K562 (cell line): Measurements from ENCODE around the gene ARHGAP26. TPM values are rescaled to one million over a fixed set of nuclear protein-coding genes. Genes with fewer than 3 reads are reported as not detected.

ENCODE experiments used
- ATAC-seq: fragments of 200-7000 bp; cut with Tn5 transposase; 3 replicates; pipeline ENCODE4 v1.9.1; 2020; ENCODE audit warnings: moderate library complexity
- BruUV-seq: library from RNA; stranded (reverse); fragments of 400-500 nt; replicated peaks from 2 replicates; lab custom pipeline; 2021; lab: Mats Ljungman, UMichigan
- CTCF ChIA-PET: fragments of 300-600 bp; formaldehyde crosslinking; extraction: SDS; loops from one replicate; lab custom pipeline; 2021; ENCODE audit warnings: low intra/inter-chr PET ratio; lab: Yijun Ruan, JAX
- POLR2A ChIA-PET: fragments of 300-600, 350-650 bp; sonication (Branson Sonifier 250); formaldehyde crosslinking; extraction: SDS; loops from one replicate; lab custom pipeline; 2021; ENCODE audit warnings: antibody characterized with exemption, inconsistent platforms; lab: Yijun Ruan, JAX
- DNase-seq, 4 experiments: peaks; one replicate each; pipeline versions ENCODE4 v3.0.0 to v3.0.0-alpha.2; 2011 to 2018; ENCODE audit warnings: low spot score in 3 of 4, mixed read lengths in 3 of 4; ENCODE audit errors: extremely low read depth in 1 of 4
- FAIRE-seq: peaks from 2 replicates; lab custom pipeline; 2011; peaks lifted over from hg19 to GRCh38; lab: Jason Lieb, UNC
- H2AFZ ChIP-seq: 2 replicates; pipeline ENCODE4 v1.6.0; 2011; ENCODE audit warnings: low read depth, low read length, control low read depth, inconsistent platforms
- H3K27ac ChIP-seq: fragments of 200-600 bp; 3 replicates; pipeline ENCODE4 v1.8.0; 2011; ENCODE audit warnings: low read depth, mild to moderate bottlenecking, control low read depth, inconsistent platforms, low read length, moderate library complexity, mixed read lengths; ENCODE audit errors: extremely low read depth
- H3K27me3 ChIP-seq, 2 experiments: fragments of 300-600 bp in 1 of 2; 2 replicates in 1 of 2; 3 replicates in 1 of 2; pipeline versions ENCODE4 v1.6.0 to v1.8.0; 2011; ENCODE audit warnings: inconsistent platforms in 2 of 2, low read length in 2 of 2, mild to moderate bottlenecking in 1 of 2, mixed read lengths in 1 of 2, moderate library complexity in 1 of 2; ENCODE audit not compliant: control insufficient read depth in 2 of 2, insufficient read depth in 2 of 2
- H3K36me3 ChIP-seq: fragments of 300-600 bp; 3 replicates; pipeline ENCODE4 v1.8.0; 2011; ENCODE audit warnings: mild to moderate bottlenecking, low read length, inconsistent platforms; ENCODE audit not compliant: control insufficient read depth, insufficient read depth
- H3K4me1 ChIP-seq, 2 experiments: fragments of 200-600 bp in 1 of 2; replicated peaks in 1 of 2; 2 replicates in 1 of 2; 3 replicates in 1 of 2; pipeline versions ENCODE4 v1.5.1 to v1.8.0; 2011; ENCODE audit warnings: inconsistent platforms in 2 of 2, low read length in 2 of 2, mild to moderate bottlenecking in 1 of 2, mixed read lengths in 1 of 2, moderate library complexity in 1 of 2; ENCODE audit not compliant: control insufficient read depth in 2 of 2, insufficient read depth in 2 of 2
- H3K4me2 ChIP-seq: 2 replicates; pipeline ENCODE4 v1.6.1; 2011; ENCODE audit warnings: low read length, control low read depth, inconsistent platforms, mixed read lengths; ENCODE audit not compliant: insufficient read depth
- H3K4me3 ChIP-seq: fragments of 200-600 bp; sonication (generic), shearing (Covaris generic); 2 replicates; pipeline ENCODE4 v1.5.1; 2016; ENCODE audit warnings: control low read depth, inconsistent platforms
- H3K79me2 ChIP-seq: fragments of 200-600 bp; 3 replicates; pipeline ENCODE4 v1.8.0; 2011; ENCODE audit warnings: low read length, inconsistent platforms; ENCODE audit not compliant: control insufficient read depth, insufficient read depth
- H3K9ac ChIP-seq, 2 experiments: 2 replicates each; pipeline versions ENCODE4 v1.6.0 to v1.6.1; 2011; ENCODE audit warnings: low read depth in 2 of 2, low read length in 2 of 2, control low read depth in 1 of 2, inconsistent platforms in 1 of 2, mild to moderate bottlenecking in 1 of 2, mixed read lengths in 1 of 2; ENCODE audit not compliant: insufficient read depth in 1 of 2
- H3K9me1 ChIP-seq: one replicate; pipeline ENCODE4 v1.6.0; 2011; ENCODE audit warnings: inconsistent platforms, mild to moderate bottlenecking, low read length, moderate library complexity; ENCODE audit not compliant: control insufficient read depth, insufficient read depth
- H3K9me3 ChIP-seq: replicated peaks from 2 replicates; pipeline ENCODE4 v1.5.1; 2011; ENCODE audit warnings: low read depth, low read length, inconsistent platforms; ENCODE audit not compliant: control insufficient read depth, insufficient read depth
- H4K20me1 ChIP-seq: replicated peaks from 2 replicates; pipeline ENCODE4 v1.6.1; 2011; ENCODE audit warnings: low read length, inconsistent platforms, mixed read lengths; ENCODE audit not compliant: control insufficient read depth, insufficient read depth
- CBX1 ChIP-seq: sonication (generic); IDR thresholded peaks from 2 replicates; pipeline ENCODE4 v1.6.1; 2016; ENCODE audit warnings: antibody characterized with exemption, low read depth, mild to moderate bottlenecking
- FOXK2 ChIP-seq, 2 experiments: fragments of 450-650 bp; IDR thresholded peaks in 1 of 2; conservative IDR thresholded peaks in 1 of 2; 2 replicates each; pipeline ENCODE4 v1.6.1; 2016; ENCODE audit warnings: low read depth in 2 of 2, mild to moderate bottlenecking in 1 of 2
- WGBS: fragments of 100-300 bp; shearing (Covaris generic); methylation state at CpG from one replicate; pipeline ENCODE4 v1.1.6; 2016; ENCODE audit warnings: low coverage, mixed read lengths; ENCODE audit not compliant: insufficient coverage; ENCODE audit errors: missing lambda C conversion rate; 5-methylcytosine and 5-hydroxymethylcytosine counted together
- in situ Hi-C: fragments of 300-500 bp; cut with MboI; formaldehyde crosslinking; loops from 4 replicates; pipeline ENCODE4 v1.15.0; 2018; ENCODE audit warnings: inconsistent platforms, mixed read lengths
- intact Hi-C: fragments of 100-400 bp; cut with micrococcal nuclease; formaldehyde crosslinking; loops from 2 replicates; pipeline ENCODE4 v1.14.2; 2022
- polyA plus RNA-seq, 8 experiments: library from polyadenylated mRNA; depleted of rRNA in 4 of 8; stranded (reverse) in 5 of 8; unstranded in 3 of 8; fragments of >200 nt; fragmentation: Nextera tagmentation in 2 of 8; fragmentation: Illumina TruSeq in 1 of 8; extraction: Ambion mirVana in 2 of 8; extraction: Trizol in 1 of 8; gene quantifications; 2 replicates each; pipeline versions ENCODE4 v1.2.1 to v1.2.3, GENCODE V29; 2011 to 2014; ENCODE audit warnings: inconsistent platforms in 1 of 8, missing spikeins in 1 of 8
- total RNA-seq, 7 experiments: library from RNA; depleted of rRNA in 6 of 7; stranded (reverse); fragments of >200 nt in 6 of 7; fragmentation: Illumina TruSeq in 2 of 7; extraction: Trizol in 2 of 7; gene quantifications; 2 replicates each; pipeline versions ENCODE4 v1.2.1 to v1.2.3, GENCODE V29; 2011 to 2021; ENCODE audit warnings: low replicate concordance in 1 of 7
- TF ChIP-seq, protein P1 (sequence below): fragments of 250-450 bp; sonication (Bioruptor Pico); IDR thresholded peaks from 2 replicates; pipeline ENCODE4 v1.8.0; 2021; ENCODE audit warnings: borderline replicate concordance, mild to moderate bottlenecking, moderate library complexity; ENCODE audit not compliant: poor library complexity, severe bottlenecking

ARHGAP26 gene
- total and polyA plus RNA-seq, 9 of the 15 experiments (the other 6 are each of a cell fraction or from before 2014, with no cell fraction given) = 0.13 to 1.1 (median 0.55) TPM

DNA sequence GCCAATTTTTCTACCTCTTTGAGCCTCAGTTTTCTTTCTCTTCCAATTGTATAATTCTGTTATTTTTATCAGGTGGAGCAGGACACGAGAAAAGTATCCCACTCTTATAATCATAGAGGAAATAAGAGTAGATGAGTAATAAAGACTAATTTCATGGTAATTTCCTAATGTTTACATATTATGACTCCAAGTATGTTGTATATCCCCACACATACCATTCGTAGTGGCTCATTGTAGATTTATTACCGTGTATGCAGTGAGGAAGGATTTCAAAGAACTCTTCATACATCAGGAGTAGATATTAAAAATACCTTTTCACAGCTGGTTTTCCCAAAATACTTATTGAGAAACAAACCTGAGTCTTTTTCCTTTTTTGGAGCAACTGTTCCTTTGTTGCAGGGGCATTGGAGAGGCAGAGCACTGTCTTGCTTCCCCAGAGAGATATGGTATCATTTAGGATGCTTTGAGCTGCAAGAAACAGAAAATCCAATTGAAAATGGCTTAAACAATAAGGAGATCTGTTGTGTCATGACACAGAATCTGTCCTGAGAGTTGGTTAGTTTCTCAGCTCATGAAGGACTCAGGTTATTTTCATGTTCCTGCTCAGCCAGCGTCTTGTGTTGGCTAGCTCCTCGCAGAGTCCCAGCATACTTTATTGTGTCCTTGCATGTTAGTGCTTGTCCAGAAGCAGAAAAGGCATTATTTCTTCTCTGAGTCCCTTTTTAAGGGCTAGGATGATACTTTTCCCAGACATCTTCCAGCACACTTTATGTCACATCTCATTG lies 291.2 kb downstream of the ARHGAP26 start:
- DNase-seq (no peak), ATAC-seq (no peak), FAIRE-seq (no peak)
- in situ Hi-C loops = no loop called here
- ChIA-PET POLR2A (interaction anchor here (0.7 to 1.5 kb wide), 2 partner anchors 8 to 180 kb away, joined by 3 to 4 read pairs; no protein-coding TSS in a partner anchor), CTCF (no interaction called here)
- no TSS peak for BruUV-seq
- intact Hi-C loops = no loop called here
- 1% methylated on average over 5 of the region's 5 CpGs for WGBS
- no peaks in the 10 kb centered on the region for H4K20me1 ChIP-seq
- H2AFZ ChIP-seq = no peak overlapping the region
- no peaks in the 10 kb centered on the region for H3K36me3 ChIP-seq
- H3K4me3 ChIP-seq = no peak overlapping the region
- H3K4me2 ChIP-seq = no peak overlapping the region
- no peaks in the 10 kb centered on the region for H3K79me2 ChIP-seq
- H3K9me1 ChIP-seq = no peaks in the 10 kb centered on the region
- TF ChIP-seq CBX1 = no peak
- TF ChIP-seq, protein P1, sequence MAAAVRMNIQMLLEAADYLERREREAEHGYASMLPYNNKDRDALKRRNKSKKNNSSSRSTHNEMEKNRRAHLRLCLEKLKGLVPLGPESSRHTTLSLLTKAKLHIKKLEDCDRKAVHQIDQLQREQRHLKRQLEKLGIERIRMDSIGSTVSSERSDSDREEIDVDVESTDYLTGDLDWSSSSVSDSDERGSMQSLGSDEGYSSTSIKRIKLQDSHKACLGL (CRISPR knock-in tag) = no peak
- no peak for TF ChIP-seq FOXK2 (conservative IDR thresholded peaks at IDR 0.05 in 1 of 2, IDR thresholded peaks at IDR 0.05 in 1 of 2; ENCODE audit: low read depth in 2 of 2)
- peaks cover 0 to 6% of the 10 kb centered on the region in 2 experiments; a peak in 2 of 5 replicates for H3K4me1 ChIP-seq
- no peak overlapping the region for H3K9ac ChIP-seq
- H3K27me3 ChIP-seq = peaks cover 7 to 15% of the 10 kb centered on the region in 2 experiments; a peak in 3 of 5 replicates
- no peak overlapping the region for H3K27ac ChIP-seq
- H3K9me3 ChIP-seq = no peaks in the 10 kb centered on the region
